HuH-7.5 (cell line): ENCODE measurements around the gene COLQ.

Experiments used
- DNase-seq: peaks from one replicate; pipeline ENCODE4 v3.0.0; 2011; ENCODE audit warnings: low spot score

The COLQ gene

GRCh38 chr3:15454965-15455364, 66.5 kb downstream of the COLQ start:
- DNase-seq, result no peak

GRCh38 chr3:15453991-15454625, 67.4 kb downstream of the COLQ start:
- no peak for DNase-seq

GRCh38 chr3:15453501-15453900, 68.0 kb downstream of the COLQ start:
- DNase-seq, result no peak

GRCh38 chr3:15452961-15453360, 68.5 kb downstream of the COLQ start:
- DNase-seq, result no peak

GRCh38 chr3:15452156-15452555, 69.3 kb downstream of the COLQ start:
- no peak for DNase-seq

- DNase-seq, result no peak
These were observed 70.0 kb downstream of the COLQ start for GRCh38 chr3:15451216-15452113.

- DNase-seq, result no peak
These were observed 70.9 kb downstream of the COLQ start for GRCh38 chr3:15450438-15451215.

- DNase-seq, result no peak
These were observed 71.8 kb downstream of the COLQ start for GRCh38 chr3:15449489-15450224.

GRCh38 chr3:15443826-15444524, 77.5 kb downstream of the COLQ start:
- DNase-seq, result no peak

- DNase-seq, result no peak
These were observed 80.6 kb downstream of the COLQ start for GRCh38 chr3:15440891-15441290.

GRCh38 chr3:15439476-15439875, 82.0 kb downstream of the COLQ start:
- DNase-seq, result no peak

GRCh38 chr3:15438983-15439382, 82.5 kb downstream of the COLQ start:
- no peak for DNase-seq

- no peak for DNase-seq
These were observed 85.3 kb downstream of the COLQ start for GRCh38 chr3:15436246-15436645.

GRCh38 chr3:15434756-15435155, 86.8 kb downstream of the COLQ start:
- DNase-seq, result no peak

- DNase-seq, result no peak
These were observed 88.0 kb downstream of the COLQ start for GRCh38 chr3:15433531-15433930.

GRCh38 chr3:15431256-15431837, 90.2 kb downstream of the COLQ start:
- no peak for DNase-seq

GRCh38 chr3:15430624-15431023, 90.9 kb downstream of the COLQ start:
- DNase-seq, result no peak

GRCh38 chr3:15429080-15429479, 92.4 kb downstream of the COLQ start:
- DNase-seq, result no peak

GRCh38 chr3:15428539-15428938, 93.0 kb downstream of the COLQ start:
- DNase-seq, result no peak

- DNase-seq, result peak; percentile 21
These were observed 93.5 kb downstream of the COLQ start for GRCh38 chr3:15427981-15428380.
